ENCODE results near the gene PRDM10.

Gene PRDM10

DNA sequence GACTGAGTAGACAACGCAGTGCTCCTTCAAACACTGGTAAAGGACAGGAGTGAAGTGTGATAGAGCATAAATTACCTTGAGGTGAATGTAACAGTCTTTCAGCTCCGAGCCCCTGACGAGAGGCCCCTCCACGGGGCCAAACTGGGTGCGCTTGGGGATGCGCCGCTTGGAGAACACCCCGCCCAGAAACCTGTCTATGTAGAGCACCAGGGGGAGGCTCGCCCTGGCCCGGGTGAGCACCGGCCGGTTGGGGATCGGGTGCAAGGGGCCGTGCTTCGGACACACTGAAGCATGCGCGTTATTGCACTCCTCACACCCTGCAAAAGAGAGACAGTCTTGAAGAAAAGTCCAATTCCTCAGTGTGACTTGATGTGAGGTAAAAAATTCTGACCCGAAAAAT is 57.9 kb downstream of the PRDM10 start:
- DNase-seq: no peak

DNA sequence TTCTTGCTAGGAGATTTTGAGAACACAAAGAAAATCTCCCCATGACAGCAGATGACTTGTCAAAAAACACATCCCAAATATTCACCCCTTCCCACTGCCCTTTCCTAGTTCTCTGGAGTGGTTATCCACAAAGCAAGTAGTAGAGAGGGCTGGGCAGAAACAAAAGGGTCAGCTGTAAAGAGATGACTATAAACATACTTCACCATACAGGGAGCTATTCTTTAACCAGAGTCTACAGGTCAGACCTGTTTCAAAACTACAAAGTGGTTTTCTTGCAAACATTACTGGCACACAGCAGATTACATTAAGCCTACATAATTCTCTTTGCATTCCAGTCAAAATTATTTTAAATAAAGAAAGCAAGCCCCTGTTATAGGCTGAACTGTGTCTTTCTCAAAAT is 59.6 kb downstream of the PRDM10 start:
- DNase-seq: no peak

DNA sequence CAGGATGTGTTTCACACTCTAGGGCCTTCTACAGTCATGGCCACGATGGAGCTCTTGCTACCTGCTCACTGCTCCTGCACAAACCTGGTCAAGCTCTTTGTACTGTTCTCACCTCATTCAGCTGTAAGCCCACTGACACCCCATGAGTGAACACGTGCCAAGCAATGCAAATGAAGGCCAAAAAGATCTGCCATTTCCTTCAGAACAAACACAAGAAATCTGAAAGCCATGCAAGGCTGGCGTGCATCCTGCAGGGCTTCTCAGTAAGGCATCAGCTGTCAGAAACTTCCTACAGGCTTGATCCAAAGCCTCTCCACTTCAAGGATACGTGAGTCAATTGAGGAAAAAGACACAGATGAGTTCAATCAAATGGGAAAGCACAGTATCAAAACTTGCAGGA is 63.1 kb downstream of the PRDM10 start:
- DNase-seq: no peak

DNA sequence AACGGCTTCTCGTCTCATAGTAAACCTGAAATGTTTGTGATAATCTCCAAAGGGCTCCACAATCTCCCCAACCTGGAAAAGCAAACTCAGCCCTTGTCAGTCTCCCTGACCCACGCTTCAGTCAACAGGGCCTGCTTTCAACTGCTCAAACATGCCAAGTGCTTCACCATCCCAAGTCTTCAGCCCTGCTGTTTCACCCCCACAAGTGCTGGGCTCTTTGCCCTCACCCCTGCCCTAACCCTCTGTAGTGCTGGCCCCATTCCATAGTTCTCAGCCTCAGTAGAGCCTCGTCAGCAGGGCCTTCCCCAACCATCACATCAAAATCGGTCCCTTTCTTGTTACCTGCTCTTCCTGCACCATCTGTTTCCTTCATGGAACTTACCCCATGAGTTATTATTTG is 63.9 kb downstream of the PRDM10 start:
- DNase-seq: no peak

DNA sequence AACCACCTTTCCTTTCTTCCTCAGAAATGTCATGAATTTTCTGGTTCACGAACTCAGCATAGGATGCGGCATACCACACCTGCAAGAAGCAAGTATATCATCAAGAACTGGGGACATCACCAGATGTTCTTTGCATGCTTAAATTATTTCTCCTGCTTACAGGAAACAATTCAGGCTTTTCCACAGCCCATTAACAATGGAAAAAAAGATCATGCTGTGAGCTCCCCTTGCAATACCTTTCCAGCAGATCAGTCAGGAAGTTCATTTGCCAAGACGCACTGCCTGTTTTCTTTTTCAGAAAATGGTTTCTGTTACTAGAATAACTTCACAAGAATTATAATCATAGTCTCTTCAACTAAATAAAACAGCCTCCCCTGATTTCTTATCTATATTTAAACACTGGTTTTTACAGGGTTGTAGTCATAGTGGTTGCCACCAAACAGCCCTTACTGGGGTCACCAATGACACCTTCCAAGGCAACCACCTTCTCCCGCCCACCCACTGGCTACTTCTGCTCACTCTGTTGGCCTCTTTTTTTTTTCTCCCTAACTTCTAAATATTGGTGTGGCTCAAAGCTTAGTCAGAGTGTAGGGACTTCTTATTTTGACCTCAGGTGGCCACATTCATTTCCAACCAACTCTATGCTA is 64.9 kb downstream of the PRDM10 start:
- no peak for DNase-seq

DNA sequence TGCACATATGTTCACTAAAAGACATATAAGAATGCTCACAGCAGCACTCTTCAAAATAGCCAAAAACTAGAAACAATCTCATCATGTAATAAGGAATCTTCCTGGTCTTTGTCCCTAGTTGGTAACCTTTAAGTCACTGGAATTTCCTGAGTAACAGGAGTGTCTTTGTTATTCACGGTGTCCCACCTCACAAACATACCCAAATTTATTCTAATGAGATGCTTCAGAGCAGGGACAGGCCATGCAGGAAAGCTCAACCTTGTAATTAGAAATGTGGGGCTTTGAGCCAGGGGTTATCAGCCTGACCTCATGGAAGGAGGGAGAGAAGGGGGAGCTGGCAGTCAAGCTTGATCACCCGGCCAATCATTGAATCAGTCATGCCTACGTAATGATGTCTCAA is 66.9 kb downstream of the PRDM10 start:
- no peak for DNase-seq

DNA sequence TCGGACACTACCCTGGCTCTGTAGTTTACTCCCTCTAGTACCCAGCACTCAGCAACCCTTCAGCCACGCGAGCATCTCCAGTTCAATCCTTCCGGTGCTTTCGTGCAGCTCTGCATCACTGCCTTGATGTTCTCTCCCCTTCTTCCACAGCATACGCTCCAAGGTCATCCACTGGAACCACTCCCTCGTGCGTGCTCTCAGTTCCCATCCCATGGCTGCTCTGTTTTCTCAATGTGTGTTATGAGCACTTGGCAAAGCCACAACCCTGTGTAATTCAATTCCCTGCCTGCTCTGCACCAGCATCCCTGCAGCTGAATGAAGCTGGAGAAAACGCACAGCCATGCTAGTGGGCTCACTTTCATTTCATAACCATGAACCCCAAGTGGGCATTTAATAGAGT is 68.7 kb downstream of the PRDM10 start:
- DNase-seq: no peak

GRCh38 chr11:129933262-129933661 is 69.4 kb downstream of the PRDM10 start:
- no peak for DNase-seq

- DNase-seq: no peak
Measured at GRCh38 chr11:129932381-129933067, 70.1 kb downstream of the PRDM10 start.

DNA sequence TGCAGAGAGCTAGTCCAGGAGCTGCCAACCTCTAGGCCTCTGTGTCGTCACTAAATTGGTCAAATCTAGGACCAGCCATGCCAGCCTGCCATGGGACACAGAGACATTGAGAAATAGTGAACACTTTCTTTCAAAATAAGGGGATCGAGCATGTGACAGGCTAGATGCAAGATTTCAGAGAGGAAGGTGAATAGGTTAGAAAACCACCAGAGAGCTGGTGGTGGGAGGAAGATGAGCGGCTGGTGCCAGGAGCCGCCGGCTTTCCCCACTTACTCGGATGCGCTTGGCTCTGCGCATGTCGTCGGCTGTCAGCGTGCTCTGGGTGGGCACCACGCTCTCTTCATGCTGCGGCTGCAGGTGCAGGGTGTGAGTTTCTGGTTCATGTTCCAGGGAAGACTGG is 71.9 kb downstream of the PRDM10 start:
- no peak for DNase-seq

DNA sequence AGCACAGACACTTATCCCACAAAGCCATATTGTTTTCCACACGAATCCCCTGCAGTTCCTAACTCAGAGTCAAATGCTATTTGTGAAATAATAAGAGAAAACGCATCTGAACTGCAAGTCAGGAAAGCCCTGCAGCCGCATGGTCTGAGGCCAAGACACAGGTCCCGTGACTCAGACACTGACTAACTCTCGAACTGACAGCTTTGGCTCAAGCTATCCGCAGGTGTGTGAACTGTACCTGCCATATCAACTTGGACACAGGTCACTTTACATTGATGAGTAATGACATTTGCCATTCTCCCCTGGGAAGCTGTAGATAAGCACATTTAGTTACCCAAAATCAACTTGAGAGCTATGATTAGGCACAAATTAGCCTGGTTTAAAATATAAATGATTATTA is 72.3 kb downstream of the PRDM10 start:
- no peak for DNase-seq

DNA sequence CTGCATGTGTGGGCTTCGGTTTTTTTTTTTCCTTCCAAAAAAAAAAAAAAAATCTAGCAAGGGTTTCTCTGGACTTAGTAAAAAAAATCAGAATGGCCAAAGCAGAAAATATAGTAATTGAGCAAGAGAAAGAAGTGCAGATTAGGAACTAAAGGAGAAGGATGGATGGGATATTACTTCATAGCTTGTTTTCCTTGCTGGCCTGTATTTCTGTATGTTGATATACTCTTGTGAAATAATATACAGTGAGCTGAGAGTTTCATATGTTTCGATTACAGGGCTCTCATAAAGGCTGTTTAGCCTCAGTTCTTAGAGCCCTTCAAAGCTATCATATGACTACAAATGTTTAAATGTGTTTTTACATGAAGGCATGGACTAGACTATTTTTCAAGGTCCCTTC is 72.9 kb downstream of the PRDM10 start:
- DNase-seq: no peak

DNA sequence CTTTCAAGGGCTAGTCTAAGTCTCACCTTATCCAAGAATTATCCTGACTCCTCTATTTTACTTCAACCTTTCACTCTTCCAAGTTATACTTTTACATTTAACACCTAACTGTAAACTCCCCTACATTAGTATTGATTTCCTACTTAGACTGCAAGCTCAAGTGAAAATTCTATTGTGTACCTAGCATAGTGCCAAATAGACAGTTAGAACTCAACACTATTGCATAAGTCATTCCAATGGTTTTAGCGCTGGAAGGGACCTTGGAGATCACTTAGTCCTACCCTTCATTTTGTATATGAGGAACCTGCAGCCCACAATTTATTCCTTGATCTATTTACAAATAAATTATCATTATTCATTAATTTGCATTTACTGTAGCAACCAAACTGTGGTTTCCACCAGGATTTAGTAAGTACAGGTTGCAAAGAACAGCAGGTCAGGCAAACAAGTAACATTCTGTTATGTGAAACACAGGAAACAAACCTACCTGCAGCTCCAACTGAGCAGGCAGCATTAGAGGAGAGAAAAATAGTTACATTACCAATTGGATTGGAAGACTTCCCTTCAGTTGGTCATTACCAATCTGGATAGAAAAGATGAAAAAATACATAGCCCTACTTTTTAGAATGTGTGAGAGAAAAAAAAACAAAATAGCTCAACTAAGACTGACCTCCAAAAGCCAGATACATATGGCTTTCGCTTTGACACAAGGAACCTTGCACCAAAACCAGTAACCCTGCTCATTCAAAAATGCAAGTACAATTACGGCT is 73.5 kb downstream of the PRDM10 start:
- DNase-seq: no peak

DNA sequence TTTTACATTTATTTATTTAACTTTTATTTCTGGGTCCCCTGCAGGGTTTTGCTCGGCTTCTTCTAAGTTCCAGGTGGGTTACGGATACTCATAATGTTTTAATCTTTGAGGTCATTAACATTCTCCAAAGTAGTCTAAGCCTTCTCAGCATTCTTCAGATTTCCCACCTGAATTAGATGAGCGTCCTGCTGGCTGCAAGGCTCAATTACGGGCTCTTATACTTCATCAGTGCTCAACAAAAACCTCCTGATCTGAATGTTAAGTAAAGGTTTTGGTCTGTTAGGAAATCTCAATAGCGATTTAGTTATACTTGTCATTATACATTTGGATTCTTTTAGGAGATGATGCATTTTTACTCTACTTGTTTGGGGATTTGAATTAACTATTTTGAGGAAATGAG is 80.0 kb downstream of the PRDM10 start:
- no peak for DNase-seq

DNA sequence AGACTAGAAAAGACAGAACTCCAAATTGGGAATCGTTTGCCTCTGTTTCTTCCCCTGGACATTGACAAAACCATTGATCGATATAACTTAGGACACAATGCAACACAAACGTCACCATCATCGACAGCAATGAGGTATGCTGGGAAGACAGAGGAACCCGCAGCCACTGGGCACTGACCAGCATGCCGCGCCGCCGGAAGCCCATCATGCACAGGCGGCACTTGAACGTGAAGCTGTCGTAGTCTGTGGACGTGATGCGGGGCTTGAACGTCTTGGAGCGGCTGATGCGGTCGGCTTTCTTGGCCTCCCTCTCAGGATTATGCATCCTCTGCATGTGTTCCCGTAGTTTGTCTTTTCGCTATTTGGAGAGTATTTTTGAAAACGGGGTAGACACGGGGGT is 84.3 kb downstream of the PRDM10 start:
- no peak for DNase-seq

DNA sequence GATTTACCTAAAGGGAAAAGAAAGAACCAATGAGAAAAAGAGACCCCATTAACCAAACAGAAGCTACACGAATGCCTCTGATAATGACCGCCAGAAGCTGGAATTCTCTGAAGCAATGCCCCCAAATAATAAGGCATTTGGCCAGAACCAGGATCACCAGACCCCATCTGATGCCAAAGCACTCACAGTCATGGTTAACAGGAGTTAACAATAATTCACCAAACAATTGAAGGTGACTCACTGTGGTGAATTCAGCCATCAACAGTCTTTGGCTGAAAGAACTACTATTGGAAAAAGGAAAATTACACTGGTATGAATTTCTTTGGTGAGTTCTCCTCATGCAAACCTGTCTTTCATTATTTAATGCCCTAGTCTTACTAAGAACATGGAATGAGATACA is 85.4 kb downstream of the PRDM10 start:
- DNase-seq: no peak

- no peak for DNase-seq
Measured at GRCh38 chr11:129911298-129911697, 91.3 kb downstream of the PRDM10 start.

DNA sequence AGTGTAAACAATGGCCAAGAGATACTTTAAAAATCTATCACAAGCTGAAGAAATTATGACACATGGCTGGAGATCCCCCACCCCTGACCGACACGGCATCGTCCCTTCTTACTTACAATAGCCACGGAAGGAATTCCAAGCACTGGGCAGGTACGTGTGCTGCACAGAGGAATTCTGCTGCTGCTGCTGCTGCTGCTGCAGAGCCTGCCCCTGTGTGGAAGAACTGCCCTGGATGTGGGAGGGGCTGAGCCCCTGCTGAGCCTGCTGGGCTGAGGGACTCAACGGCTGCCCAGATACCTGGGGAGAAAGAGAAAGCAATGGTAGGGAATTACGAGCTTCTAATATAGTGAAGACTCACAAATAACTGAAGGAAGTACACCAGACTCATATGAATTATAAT is 92.3 kb downstream of the PRDM10 start:
- no peak for DNase-seq

DNA sequence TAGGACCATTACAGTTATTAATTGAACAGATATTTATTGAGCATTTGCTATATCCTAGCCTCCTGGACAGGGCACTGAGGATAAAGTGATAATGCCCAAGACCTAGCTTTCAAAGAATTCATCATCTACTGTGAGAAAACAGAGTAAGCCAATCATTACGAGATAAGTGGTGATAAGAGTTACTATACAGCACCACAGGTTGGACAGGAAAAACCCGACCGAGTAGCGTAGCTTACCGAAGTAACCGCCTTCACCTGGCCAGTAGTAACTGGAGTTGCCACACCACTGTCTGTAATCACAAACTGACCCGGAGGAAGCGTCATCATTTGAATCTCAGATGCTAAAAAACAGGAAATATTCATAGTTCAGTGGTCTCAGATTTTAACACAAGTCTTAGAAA is 97.2 kb downstream of the PRDM10 start:
- DNase-seq: no peak

DNA sequence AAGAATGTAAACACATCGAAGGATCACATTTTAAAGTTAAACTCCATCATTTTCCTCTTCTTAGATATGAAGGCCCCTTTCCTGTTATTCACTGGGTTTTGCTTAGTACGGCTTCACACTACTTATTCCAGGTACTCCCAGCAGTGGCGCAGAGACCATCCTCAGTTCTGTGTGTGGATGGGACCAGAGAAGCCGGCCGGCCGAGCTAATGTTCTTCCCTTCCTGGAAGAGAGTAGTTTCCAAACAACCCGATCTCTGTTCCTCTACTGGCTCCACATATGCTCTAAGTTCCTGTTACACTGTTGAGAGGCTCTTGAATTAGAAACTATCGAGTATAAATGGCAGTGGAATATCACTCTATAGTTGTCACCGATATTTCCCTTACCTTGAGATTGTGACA is 106.6 kb downstream of the PRDM10 start:
- DNase-seq: no peak

DNA sequence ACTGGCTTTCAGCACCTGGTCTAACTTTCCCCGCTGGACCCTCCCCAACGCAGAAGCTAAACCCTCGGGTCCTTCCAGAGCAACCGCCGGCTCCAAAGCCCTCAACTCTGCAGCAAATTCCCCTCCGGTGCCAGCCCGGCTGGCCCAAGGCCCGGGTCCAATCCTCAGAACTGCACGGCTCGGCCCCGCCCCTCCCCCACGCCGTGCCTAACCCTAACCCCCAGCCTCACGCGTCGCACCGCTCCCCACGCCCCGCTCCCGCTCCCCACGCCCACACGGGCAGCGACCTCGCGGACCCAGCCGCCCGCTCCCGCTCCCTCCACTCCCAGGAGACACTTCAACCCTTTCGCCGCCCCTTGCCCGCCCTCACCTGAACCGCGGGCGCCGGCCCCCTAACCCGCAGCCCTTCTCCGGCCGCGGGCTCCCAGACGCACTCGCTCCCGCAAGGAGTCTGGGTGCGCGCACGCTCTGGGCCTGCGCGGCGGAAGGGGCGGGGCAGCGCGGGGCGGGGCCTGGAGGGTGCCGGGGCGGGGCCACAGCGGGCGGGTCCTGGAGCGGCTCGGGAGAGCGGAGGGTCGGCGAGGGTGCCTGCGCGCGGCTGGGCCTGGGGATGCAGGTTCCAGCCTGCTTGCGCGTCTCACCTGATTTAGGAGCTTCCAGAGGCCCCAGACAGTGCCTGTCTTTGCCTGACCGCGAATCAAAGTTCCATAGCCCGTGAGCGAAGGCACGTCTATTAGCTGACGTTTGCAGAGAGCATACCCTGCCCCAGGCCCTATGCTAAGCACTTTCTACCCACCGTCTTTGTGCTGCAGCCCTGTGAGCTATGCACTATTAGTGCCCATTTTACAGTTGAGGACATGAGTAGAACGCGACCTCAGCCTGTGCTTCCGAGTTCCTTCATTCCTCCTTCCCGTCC is 107.3 kb downstream of the PRDM10 start, which contains the start of gene NFRKB:
NFRKB (minus strand) TSS at position 453 of the 916 bp plus-strand sequence. CDS start 2,729 bp downstream, outside the sequence.
- peak; percentile 66 to 93 (median 86) for DNase-seq

DNA sequence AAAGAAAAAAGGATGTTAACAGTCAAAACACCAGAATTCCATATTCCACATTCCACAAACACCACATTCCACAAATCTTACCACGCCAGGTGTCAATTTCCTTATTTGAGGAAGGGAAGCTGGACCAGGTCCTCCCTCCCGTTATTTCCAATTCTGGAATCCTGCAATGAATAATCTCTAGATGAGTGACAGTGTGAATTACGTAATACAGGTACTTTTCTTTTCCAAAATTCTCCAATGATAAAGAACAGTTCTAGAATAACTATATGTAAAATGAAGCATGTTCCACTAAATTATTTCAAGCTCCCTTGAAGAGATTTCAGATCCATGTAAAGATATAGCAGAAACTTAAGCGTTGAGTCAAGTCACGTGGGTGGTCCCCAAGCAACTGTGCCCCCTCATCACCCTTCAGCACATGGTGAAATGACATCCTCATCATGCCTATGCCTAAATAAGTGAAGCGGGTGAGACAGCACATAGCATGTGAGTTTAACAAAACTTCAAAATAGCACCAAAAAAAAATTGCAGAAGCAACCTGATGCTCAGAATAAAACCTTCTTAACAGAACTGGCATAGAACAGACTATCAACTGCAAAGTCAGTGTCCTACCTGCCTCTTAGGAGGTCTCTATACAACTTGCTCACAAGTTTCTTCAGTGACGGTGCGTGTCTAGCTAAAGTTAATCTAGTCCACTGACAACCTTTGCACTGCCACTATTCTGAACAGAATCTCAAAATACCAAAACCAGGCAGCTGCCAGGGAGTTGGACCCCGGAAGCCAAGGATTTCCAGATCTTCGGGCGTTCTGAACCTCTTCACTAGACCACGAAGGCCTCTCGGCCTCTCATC is 108.1 kb downstream of the PRDM10 start:
- DNase-seq: peak in 1 of 6 experiments; percentile 53

All from stimulated activated naive CD4-positive, alpha-beta T cell (primary cell).